Measurements from ENCODE around the gene ARFGAP2.

- TF ChIP-seq POLR2A (IDR thresholded peaks at IDR 0.05) = no peak
- TF ChIP-seq, protein P1, sequence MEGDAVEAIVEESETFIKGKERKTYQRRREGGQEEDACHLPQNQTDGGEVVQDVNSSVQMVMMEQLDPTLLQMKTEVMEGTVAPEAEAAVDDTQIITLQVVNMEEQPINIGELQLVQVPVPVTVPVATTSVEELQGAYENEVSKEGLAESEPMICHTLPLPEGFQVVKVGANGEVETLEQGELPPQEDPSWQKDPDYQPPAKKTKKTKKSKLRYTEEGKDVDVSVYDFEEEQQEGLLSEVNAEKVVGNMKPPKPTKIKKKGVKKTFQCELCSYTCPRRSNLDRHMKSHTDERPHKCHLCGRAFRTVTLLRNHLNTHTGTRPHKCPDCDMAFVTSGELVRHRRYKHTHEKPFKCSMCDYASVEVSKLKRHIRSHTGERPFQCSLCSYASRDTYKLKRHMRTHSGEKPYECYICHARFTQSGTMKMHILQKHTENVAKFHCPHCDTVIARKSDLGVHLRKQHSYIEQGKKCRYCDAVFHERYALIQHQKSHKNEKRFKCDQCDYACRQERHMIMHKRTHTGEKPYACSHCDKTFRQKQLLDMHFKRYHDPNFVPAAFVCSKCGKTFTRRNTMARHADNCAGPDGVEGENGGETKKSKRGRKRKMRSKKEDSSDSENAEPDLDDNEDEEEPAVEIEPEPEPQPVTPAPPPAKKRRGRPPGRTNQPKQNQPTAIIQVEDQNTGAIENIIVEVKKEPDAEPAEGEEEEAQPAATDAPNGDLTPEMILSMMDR (IDR thresholded peaks at IDR 0.05) = no peak
- TF ChIP-seq EP300 (IDR thresholded peaks at IDR 0.05) = no peak
These were observed 15.9 kb downstream of the ARFGAP2 start for GRCh38 chr11:47160753-47161133.
